ENCODE data around the gene C5orf63.
"Not testable (repeated sequence)": the region's sequence is repeated elsewhere in the genome, so short reads cannot be mapped to it uniquely, and the experiment has no call there.

Gene C5orf63

GRCh38 chr5:127030259-127031146, 42.8 kb downstream of the C5orf63 start, which contains the start of gene MARCHF3:
TSS of gene MARCHF3 (minus strand) at chr5:127030558. CDS start at chr5:126918171, 112,387 bp downstream.
- DNase-seq, result peak; percentile 98

- peak; percentile 66 for DNase-seq
Measured at GRCh38 chr5:127029581-127030258, 43.6 kb downstream of the C5orf63 start.

- DNase-seq, result peak; percentile 54
Measured at GRCh38 chr5:127028822-127029457, 44.4 kb downstream of the C5orf63 start.

GRCh38 chr5:127027539-127027938, 45.8 kb downstream of the C5orf63 start:
- no peak for DNase-seq

- DNase-seq, result no peak
Measured at GRCh38 chr5:127026166-127026565, 47.1 kb downstream of the C5orf63 start.

- no peak for DNase-seq
Measured at GRCh38 chr5:127025467-127025866, 47.8 kb downstream of the C5orf63 start.

GRCh38 chr5:127024821-127025220, 48.5 kb downstream of the C5orf63 start:
- DNase-seq, result no peak

GRCh38 chr5:127023552-127024191, 49.6 kb downstream of the C5orf63 start:
- not testable (repeated sequence) for DNase-seq

GRCh38 chr5:127022846-127023245, 50.5 kb downstream of the C5orf63 start:
- no peak for DNase-seq

- no peak for DNase-seq
Measured at GRCh38 chr5:127019928-127020327, 53.4 kb downstream of the C5orf63 start.

- DNase-seq, result not testable (repeated sequence)
Measured at GRCh38 chr5:127016722-127017121, 56.6 kb downstream of the C5orf63 start.

- no peak for DNase-seq
Measured at GRCh38 chr5:127015716-127016115, 57.6 kb downstream of the C5orf63 start.

- DNase-seq, result no peak
Measured at GRCh38 chr5:127014573-127014972, 58.7 kb downstream of the C5orf63 start.

- DNase-seq, result no peak
Measured at GRCh38 chr5:127013407-127013806, 59.9 kb downstream of the C5orf63 start.

GRCh38 chr5:127012916-127013315, 60.4 kb downstream of the C5orf63 start:
- DNase-seq, result no peak

- no peak for DNase-seq
Measured at GRCh38 chr5:127011961-127012644, 61.2 kb downstream of the C5orf63 start.

GRCh38 chr5:127011153-127011552, 62.1 kb downstream of the C5orf63 start:
- DNase-seq, result peak; percentile 44

- no peak for DNase-seq
Measured at GRCh38 chr5:127010362-127010761, 62.9 kb downstream of the C5orf63 start.

- DNase-seq, result no peak
Measured at GRCh38 chr5:127009784-127010183, 63.5 kb downstream of the C5orf63 start.

- DNase-seq, result no peak
Measured at GRCh38 chr5:127008300-127008975, 64.9 kb downstream of the C5orf63 start.

- no peak for DNase-seq
Measured at GRCh38 chr5:127007522-127007921, 65.8 kb downstream of the C5orf63 start.

GRCh38 chr5:127006744-127007143, 66.6 kb downstream of the C5orf63 start:
- no peak for DNase-seq

Data from right hindlimb (tissue), 1 donor.